GM19467 (cell line): ENCODE measurements around the gene VAV2.

ENCODE experiments used
- ATAC-seq: cut with Tn5 transposase; IDR thresholded peaks from one replicate; pipeline ENCODE4 v1.9.1; 2021; ENCODE audit warnings: mild to moderate bottlenecking, moderate library complexity; ENCODE audit not compliant: unreplicated experiment

The VAV2 gene

DNA sequence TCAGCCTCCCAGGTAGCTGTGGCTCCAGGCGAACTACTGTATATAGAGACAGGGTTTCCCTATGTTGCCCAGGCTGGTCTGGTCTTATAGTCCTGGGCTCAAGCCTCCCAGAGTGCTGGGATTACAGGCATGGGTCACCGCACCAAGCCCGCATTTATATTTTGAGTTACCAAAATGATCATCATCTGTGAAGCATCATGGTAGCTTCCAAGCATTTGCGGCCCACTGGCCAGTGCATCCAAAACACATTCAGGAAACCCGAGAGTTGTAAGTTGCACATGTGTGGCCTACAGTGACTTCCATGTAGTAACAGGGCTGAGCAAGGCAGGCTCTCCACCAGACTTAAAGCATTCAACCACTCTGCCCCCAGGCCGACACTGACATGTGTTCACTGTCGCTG is 35.4 kb upstream of the VAV2 start:
- ATAC-seq: no peak

DNA sequence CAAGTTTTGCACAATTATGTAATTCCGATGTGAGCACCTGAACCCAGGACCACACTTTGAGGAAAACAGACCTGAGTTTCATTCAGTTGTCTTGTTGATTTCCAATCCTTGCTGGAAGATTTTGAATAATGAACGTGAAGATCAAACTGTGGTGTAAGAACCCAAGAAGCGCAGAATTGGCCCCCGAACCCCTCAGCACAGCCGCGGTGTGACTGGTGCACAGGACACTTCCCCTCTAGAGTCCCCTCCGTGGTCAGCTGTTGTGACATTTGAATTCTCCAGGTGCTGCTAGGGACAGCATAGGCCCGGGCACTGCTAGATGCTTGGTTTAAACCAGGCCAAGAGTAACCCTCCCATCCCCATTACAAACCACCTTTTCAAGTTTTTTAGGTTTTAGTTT is 34.9 kb upstream of the VAV2 start:
- ATAC-seq: no peak

DNA sequence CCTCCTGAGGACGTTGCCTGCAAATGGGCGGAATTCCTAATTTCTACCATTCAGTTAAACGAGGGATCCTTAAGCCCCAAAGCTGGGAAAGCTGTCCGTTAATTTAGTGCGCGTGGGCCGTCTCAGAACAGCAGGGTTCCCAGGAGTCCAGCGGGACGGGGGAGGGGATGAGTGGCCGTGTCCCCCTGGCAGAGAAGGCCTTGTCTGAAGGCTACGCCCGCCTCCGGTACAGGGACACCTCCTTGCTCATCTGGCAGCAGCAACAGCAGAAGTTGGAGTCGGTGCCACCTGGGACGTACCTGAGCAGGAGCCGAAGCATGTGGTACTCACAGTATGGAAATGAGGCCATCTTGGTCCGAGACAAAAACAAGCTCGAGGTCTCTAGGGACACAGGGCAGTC is 34.5 kb upstream of the VAV2 start:
- no peak for ATAC-seq

DNA sequence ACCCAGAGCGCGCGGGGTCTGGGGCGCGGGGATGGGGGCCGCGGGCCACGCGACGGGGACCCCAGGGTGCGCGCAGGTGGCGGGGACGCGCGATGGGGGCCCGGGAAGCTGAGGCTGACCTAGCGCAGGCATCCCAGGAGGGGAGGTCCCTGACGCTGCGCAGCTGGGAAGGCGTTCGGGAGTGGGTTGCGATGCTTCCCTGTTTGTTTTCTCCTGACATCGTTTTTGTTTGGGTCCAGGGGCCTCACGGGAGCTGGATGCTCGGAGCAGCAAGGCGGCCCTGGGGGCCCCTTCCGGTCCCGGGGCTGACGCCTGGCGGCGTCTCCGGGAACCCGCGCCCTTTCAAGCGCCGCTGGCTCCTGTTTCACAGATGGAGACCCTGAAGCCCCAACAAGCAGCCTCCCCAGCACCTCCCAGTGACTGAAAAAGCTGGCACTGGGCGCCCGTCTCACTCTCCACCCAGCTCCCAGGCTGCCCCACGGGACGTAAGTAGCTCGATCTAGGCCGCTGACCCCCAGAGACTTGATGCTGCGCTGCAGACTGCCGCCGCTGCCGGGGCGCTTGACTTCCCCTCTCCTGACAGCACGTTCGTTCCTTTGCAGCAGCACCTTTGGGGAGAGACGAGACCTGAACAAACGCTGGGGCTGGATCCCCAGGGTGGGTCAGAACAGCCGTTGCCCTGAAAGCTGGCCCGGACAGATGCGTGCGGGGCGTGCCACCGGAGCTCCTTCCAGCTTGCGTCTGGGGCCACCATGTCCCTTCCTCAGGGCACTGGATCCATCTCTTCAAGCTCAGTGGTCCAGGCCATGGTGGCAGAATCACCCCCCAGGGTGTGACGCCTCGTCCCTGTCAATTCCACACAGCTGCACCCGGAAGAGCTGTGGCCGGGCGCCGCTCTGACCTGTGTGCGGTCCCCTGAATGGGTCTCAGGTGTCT is 33.8 kb upstream of the VAV2 start:
- ATAC-seq: peak; percentile 31

DNA sequence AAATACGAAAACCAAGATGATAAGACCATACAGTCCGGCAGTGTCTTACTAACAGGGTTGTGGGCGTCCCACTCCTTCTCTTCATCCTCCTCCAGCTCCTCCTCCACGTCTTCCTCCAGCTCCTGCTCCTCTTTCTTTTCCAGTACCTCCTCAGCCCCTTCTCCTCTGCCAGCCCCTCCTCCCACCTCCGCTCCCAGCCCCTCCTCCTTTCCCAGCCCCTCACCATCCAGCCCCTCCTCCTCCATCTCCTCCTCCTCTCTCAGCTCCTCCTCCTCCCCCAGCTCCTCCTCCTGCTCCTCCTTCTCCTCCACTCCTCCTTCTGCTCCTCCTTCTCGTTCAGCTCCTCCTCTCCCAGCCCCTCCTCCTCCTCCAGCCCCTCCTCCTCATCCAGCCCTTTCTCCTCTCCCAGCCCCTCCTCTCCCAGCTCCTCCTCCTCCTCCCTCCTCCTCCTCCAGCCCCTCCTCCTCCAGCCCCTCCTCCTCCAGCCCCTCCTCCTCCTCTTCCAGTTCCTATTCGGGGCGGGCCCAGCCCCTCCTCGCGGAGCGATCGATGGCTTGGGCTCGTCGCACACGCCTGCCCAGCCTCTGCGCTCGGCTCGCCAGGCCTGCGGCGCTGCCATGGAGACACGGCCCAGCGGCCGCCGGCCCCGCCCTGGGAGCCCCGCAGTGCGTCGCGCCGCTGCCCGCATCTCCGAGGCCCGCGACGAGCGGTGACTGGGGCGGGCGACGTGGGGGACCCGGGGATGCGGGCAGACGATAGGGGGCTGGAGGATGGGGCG is 32.9 kb upstream of the VAV2 start, which contains the start of gene BRD3OS:
Gene BRD3OS (plus strand): TSS at position 654 of the 778 bp plus-strand sequence. CDS start 1,267 bp downstream, outside the sequence.
- ATAC-seq: peak; percentile 81

DNA sequence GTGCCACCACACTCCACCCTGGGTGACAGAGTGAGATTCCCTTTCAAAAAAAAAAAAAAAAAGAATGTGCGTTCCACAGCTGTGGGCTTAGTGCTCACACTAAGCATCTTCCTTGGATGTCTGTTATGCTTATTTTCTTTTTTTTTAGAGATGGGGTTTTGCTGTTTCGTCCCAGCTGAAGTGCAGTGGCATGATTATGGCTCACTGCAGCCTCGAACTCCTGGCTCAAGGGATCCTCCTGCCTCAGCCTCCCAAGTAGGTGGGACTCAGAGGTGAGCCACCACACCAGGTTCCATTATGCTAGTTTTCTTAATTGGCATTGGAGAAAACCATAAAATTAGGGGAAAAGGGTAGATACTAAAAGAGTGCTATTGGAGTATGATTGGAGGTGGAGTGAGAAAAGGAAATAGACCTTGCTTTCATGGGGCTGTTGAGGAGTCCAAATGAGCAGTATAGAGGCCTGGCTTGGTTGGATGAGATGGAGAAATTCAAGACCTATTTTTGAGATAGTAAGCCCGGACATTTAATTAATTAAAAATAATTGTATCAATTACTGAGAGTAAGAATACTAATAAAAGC is 32.2 kb upstream of the VAV2 start:
- ATAC-seq: no peak

DNA sequence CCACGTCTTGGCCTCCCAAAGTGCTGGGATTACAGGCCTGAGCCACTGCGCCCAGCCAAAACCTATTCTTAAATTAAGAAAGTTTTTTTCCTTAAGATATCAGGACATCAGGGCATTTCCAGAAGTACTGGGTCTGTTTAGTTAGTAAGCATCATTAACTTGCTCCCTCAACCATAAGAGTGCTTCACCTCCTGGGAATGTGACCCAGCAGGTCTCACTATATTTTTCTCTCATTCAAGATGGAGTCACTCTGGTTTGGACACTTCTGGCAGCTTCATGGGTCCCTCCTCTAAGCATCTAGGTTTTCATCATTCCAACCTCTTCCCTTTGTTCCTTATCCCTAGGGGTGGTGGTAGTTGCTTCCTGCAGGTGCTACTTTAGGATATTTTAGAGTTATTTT is 22.8 kb upstream of the VAV2 start:
- ATAC-seq: no peak

DNA sequence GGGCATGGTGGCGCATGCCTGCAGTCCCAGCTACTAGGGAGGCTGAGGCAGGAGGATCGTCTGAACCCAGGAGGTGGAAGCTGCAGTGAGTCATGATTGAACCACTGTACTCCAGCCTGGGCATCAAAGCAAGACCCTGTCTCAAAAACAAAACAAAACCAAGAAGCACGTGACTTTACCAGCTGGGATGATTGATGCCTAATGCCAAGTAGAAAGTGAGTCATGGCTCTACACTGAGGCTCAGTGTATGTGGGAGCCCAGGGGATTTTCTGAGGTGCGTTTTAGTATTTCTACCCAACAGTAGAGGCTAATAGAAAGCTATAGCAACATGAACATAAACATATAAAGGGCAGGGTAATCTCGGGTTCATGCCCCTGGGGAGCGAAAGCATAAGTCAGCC is 19.3 kb upstream of the VAV2 start:
- no peak for ATAC-seq

DNA sequence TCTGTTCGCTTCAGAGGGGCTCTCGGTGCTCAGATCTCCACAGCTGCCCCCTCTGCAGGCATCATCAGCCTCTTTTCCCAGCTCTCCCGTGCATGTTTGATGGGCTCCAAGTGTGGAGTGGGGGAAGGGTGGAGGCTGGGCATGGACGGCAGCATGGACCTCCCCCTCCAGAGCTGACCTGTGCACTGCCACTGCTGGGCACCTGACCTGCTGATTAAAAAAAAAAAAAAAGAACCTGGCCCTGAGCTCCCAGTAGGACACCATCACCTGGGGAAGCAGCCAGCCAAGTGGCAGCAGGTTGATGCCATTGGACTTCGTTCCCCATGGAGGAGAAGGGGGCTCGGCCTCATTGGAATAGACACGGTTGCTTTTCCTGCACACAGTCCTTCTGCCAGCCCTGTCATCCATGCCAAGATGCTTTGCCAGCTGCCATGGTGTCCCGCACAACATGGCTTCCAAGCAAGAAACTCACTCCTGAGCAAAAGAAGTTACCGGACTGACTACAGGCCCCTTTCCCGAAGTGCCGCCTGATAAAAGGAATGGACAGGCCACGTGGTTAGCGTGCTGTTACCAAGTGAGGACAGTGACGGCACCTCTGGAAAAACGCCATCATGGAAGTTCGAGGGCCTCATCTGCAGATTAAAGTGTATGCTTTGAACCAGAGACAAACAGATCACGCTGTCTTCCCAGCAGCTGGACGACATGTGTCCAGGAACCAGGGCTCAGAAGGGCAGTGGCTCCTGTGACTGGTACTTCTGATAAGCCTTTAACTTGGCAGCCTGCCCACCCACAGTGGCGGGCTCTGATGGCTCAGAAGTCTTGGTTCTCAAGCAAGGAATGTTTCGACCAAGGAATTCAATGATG is 18.4 kb upstream of the VAV2 start:
- ATAC-seq: no peak

DNA sequence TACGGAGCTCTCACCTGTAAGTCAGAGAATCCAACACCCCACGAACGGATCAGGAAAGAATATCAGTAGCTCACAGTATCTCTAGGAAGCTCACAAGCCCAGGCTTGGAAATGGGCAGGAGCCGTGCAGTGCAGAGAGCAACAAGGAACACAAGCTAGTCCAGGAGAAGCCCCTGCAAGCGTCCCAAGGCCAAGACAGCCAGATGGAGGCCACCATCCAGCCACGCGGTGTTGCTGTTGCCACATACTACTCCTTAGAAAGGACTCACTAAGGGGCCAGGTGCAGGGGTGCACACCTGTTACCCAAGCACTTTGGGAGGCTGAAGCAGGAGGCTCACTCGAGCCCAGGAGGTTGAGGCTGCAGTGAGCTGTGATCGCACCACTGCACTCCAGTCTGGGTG is 15.4 kb upstream of the VAV2 start:
- no peak for ATAC-seq

DNA sequence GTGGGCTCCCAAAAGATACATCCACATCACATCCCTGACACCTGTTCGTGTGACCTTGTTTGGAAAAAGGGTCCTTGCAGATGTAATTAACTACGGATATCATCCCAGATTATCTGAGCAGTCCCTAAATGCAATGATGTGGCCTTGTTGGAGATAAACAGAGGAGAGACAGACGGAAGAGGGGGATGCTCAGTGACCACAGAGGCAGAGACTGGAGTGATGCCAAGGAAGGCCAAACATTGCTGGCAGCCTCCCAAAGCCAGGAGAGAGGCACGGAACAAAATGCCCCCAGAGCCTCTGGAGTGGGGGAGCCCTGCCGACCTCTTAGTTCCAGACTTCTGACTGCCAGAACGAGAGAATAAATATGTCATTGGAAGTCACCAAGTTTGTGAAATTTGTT is 15.0 kb upstream of the VAV2 start:
- no peak for ATAC-seq

DNA sequence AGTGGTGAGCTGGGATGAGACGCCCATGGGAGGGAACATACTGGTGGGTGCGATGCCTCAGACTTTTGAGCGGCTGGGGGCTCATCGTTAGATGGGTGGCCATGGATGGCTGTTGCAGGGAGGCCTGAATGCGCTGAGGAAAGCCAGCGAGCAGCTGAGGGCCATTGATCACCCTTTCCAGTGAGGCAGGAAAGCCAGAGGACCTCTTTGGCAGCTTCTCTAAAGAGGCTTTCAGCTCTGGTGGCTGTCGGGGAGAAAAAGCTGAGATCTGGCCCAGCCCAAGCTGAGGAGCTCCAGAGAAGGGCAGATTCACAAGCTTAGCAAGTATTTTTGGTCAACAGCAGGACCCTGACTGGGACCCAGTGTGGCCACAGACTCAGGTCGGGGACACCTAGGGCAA is 13.3 kb upstream of the VAV2 start:
- no peak for ATAC-seq

DNA sequence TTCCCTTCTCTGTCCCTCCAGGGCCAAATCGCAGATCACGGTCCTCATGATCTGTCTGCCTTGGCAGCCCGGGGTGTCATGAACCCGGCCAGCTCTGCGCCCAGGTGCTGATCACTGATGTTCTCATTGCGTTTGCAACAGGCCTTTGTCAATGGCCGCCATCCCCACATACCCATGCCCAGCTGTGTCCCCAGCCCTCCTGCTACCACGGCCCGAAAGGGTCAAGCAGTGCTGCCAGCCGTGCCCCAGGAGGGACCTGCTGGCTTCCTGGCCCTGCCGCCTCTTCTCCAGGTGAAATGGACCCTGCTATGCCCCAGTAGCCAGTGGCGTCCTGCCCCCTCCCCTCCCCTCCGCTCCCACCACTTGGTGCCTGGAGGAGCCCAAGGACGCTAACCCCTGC is 12.8 kb upstream of the VAV2 start:
- ATAC-seq: no peak

DNA sequence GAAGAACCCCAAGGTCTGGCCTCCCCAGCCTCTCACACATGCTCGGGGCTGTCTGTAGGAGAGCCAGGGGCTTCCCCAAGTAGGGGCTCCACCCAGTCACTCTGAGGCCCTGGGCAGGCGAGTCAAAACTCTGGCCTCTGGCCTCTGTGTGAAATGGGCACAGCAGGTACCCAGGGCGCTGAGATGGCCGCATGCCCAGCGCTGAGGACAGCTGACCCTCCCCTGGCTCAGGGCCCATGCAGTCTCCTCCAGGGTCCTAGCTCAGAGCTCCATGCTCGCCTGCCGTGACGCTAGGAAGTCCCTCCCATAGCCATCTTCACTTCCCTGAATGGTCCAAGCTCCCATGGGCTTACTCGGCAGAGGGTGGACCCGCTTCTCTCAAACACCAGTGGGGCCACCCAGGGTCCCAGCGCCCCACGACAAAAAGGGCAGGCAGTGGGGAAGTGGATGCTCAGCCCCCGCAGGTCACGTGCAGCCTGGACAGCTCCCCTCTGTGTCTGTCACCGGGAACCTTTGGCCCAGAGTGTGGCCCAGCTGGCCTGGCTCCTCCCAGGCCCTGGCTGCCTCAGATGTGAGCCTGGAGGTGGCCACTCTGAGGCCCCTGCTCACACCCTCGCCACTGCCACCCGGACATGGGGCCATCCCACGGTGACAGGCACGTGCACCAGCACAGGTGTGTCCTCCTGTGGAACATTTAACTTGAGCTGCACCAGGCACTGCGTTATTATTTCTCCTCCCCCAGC is 12.2 kb upstream of the VAV2 start:
- no peak for ATAC-seq

DNA sequence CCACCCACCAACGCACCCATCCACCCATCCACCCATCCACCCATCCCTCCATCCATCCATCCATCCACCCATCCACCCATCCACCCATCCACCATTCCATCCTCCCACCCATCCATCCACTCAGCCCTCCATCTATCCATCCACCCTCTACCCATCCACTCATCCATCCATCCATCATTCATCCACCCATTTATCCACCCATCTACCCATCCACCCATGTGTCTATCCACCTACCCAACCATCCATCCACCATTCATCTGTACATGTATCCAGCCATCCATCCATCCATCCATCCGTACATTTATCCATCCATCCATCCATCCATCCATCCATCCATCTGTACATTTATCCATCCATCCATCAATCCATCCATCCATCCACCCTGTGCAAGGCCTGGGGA is 11.1 kb upstream of the VAV2 start:
- no peak for ATAC-seq

DNA sequence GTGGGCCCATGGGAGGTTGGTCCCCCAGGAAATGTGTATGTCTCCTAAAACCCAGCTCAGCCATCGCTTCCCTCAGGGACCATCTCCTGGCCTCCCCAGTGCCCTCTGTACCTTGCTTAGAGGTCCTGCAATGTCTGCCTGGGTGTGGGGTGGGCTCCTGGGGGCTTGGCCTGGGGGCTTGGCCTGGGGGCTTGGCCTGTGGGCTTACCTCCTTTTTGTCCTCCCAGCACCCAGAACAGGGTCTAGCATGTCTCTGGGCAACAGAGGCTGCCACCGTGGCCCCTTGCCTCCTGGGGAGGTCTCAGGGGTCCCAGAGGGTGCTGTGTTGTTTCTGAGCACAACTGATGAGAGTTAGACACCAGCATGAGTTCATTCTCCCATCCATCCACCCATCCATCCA is 10.7 kb upstream of the VAV2 start:
- no peak for ATAC-seq

DNA sequence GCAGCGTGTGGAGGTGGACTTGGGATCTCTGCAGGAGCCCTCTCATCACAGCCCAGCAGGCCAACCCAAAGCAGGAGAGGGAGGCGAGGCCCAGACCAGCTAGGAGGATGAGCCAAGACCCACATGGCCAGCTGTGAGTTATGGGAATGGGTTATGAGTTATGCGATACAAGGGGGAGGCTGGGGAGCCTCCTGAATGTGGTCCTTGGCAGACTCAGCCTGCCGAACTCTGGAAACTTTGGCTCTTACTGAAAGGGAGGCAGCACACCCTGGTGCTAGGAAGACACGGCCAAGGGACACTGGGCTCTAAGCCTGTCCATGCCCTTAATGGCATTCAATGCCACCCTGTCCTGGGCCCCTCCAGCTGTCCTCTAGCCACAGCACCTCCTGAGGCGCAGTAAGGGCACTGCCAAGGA is 7.7 kb upstream of the VAV2 start:
- no peak for ATAC-seq

DNA sequence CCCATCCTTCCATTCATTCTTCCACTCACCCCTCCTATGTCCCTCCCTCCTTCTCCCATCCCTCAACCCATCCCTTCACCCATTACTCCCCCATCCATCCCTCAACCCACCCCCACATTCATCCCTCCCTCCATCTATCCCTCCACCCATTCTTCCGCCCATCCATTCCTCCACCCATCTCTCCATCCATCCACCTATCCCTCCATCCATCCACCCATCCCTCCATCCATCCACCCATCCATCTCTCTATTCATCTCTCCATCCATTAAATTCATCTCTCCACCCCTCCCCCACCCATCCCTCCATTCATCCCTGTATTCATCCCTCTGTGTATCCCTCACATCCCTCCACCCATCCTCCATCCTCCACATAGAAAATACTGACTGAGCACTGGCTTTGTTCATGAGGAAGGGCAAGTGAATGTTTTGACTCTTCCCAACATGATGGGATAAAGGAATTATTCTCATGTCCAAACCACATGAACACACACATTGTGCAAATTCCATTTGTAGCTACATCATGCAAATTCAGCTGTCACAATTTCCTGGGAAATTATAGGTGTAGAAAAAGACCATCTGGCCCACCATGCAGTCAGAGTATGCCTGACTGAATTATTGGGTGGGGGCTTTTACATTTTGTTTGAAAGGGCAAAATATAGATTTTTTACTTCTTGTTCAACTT is 6.9 kb upstream of the VAV2 start:
- no peak for ATAC-seq

DNA sequence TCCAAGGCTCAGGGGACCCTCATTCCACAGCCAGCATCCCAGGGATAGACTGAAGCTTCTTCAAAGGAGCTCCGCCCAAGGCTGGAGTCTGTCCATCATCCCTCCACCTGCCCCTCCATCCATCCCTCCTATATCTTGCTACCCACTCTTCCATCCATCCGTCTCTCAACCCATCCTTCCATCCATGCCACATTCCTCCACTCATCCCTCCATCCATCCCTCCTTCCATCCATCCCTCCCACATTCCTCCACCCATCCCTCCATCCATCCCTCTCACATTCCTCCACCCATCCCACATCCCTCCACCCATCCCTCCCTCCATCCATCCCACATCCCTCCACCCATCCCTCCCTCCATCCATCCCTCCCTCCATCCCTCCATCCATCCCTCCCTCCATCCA is 5.5 kb upstream of the VAV2 start:
- ATAC-seq: no peak
